Fibroblast of skin of back (primary cell): ENCODE measurements around the gene HDDC3. TPM values are rescaled to one million over a fixed set of nuclear protein-coding genes. Genes with fewer than 3 reads are reported as not detected.
A peak's percentile ranks its signal among the peaks of the same experiment; 100 is the strongest.

Experiments
- DNase-seq: peaks from one replicate; pipeline ENCODE4 v3.0.0-alpha.2; 2013
- polyA plus RNA-seq, 2 experiments: library from polyadenylated mRNA; unstranded; fragments of 120-200 nt; gene quantifications; one replicate each; pipeline ENCODE4 v1.2.1, GENCODE V29; 2013; ENCODE audit not compliant: insufficient read length in 2 of 2

HDDC3 gene
- 11.3 TPM for polyA plus RNA-seq (2013, experiment 1 of 2; ENCODE audit: insufficient read length)
- polyA plus RNA-seq (2013, experiment 2 of 2; ENCODE audit: insufficient read length), result 12.6 TPM

GRCh38 chr15:90931828-90932659 is at the start of gene HDDC3:
TSS of gene HDDC3 (minus strand) at chr15:90932549. CDS start at chr15:90932540, 9 bp downstream.
- peak; percentile 80 for DNase-seq

- no peak for DNase-seq
These were observed 49.8 kb upstream of the HDDC3 start for GRCh38 chr15:90982135-90982534.

- DNase-seq, result no peak
These were observed 49.3 kb upstream of the HDDC3 start for GRCh38 chr15:90981681-90982080.

GRCh38 chr15:90979582-90979981 is 47.2 kb upstream of the HDDC3 start:
- no peak for DNase-seq

GRCh38 chr15:90974216-90974615 is 41.9 kb upstream of the HDDC3 start:
- DNase-seq, result no peak

GRCh38 chr15:90972133-90972532 is 39.8 kb upstream of the HDDC3 start:
- DNase-seq, result no peak

GRCh38 chr15:90970274-90970673 is 37.9 kb upstream of the HDDC3 start:
- no peak for DNase-seq

GRCh38 chr15:90968434-90968833 is 36.1 kb upstream of the HDDC3 start:
- DNase-seq, result no peak

GRCh38 chr15:90967206-90967605 is 34.9 kb upstream of the HDDC3 start:
- DNase-seq, result no peak

GRCh38 chr15:90966262-90966661 is 33.9 kb upstream of the HDDC3 start:
- no peak for DNase-seq

- DNase-seq, result no peak
These were observed 29.7 kb upstream of the HDDC3 start for GRCh38 chr15:90962021-90962420.

GRCh38 chr15:90960298-90961091 is 28.1 kb upstream of the HDDC3 start:
- no peak for DNase-seq

GRCh38 chr15:90959894-90960293 is 27.5 kb upstream of the HDDC3 start:
- DNase-seq, result peak; percentile 48

GRCh38 chr15:90959028-90959595 is 26.8 kb upstream of the HDDC3 start:
- no peak for DNase-seq

GRCh38 chr15:90957791-90958190 is 25.4 kb upstream of the HDDC3 start:
- DNase-seq, result no peak

- peak; percentile 47 for DNase-seq
These were observed 24.9 kb upstream of the HDDC3 start for GRCh38 chr15:90957031-90957790.

- peak; percentile 72 for DNase-seq
These were observed 24.1 kb upstream of the HDDC3 start for GRCh38 chr15:90956274-90957030.

GRCh38 chr15:90955624-90956273 is 23.4 kb upstream of the HDDC3 start:
- no peak for DNase-seq

- peak; percentile 96 for DNase-seq
These were observed 22.6 kb upstream of the HDDC3 start, which contains the start of gene RCCD1 for GRCh38 chr15:90954712-90955623. TSS of gene RCCD1 (plus strand) at chr15:90954884. CDS start at chr15:90956735, 1,851 bp downstream.
